ENCODE data around the gene TATDN3. TPM values are rescaled to one million over a fixed set of nuclear protein-coding genes. Genes with fewer than 3 reads are reported as not detected.

TATDN3 gene, protein sequence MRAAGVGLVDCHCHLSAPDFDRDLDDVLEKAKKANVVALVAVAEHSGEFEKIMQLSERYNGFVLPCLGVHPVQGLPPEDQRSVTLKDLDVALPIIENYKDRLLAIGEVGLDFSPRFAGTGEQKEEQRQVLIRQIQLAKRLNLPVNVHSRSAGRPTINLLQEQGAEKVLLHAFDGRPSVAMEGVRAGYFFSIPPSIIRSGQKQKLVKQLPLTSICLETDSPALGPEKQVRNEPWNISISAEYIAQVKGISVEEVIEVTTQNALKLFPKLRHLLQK
- 10.2 and 12.9 TPM in 2 replicates for total RNA-seq

DNA sequence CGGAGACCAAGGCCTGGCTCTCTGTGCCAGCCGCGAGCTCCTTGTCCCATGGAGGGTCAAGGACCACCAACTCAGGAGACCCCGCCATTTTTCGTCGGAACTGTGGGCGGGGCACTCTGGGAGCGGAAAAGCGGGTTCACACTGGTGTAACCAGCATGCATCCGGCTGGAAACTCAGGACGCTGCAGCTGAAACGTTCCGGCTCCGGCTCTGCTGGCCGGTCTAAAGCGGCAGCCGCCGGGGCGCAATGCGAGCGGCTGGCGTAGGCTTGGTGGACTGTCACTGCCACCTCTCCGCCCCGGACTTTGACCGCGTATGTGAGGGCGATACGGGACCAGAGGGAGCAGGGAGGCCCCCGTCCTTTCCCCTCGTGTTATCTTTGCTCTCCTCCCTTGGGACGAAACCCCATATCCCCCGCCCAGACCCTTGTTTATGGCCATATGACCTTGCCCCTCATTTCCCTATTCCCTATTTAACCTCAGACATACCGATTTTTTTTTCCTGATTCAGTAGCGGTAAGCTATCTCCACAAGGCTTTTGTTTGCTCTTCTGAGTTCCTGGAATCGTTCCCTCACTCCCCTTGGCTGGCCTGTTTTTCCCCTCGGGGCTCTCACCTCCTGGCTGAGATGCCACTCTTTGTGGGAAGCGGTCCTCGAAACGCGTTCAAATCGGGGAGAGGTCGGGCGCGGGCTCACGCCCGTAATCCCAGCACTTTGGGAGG lies at the start of gene TATDN3, which contains the start of gene NSL1:
TATDN3 (plus strand) TSS at position 219 of the 720 bp plus-strand sequence; CDS start at position 247, 28 bp downstream.
NSL1 (minus strand) TSS at position 102 of the 720 bp plus-strand sequence; CDS start at position 88, 14 bp downstream.

GRCh38 chr1:212847549-212847948 lies 55.9 kb downstream of the TATDN3 start, which contains the start of gene SPATA45:
TSS of gene SPATA45 (minus strand) at chr1:212847649. CDS start at chr1:212836149, 11,500 bp downstream.

DNA sequence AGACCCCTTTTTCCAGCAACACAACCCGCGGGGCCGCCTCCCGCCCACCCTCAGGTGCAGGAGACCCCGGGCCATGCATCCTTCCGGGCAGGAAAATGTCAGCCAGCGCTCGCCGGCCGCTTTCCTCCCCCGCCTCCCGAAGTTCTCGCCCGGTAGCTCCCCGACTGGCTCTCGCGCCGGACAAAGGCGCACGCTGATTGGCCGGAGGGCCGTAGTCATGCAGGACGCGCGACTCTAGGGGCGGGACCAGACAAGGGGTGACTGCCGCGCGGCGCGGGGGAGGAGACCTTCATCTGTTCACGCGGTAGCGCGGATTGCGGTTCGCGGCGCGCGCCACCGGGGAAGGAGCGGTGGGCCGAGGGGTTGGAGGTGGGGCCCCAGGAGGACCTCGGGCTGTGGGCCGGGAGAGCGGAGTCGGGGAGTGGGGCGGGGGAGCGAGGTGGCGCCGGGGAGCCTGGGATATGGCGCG lies 66.3 kb downstream of the TATDN3 start, which contains the start of gene FLVCR1:
FLVCR1 (plus strand) TSS at position 284 of the 469 bp plus-strand sequence; CDS start at position 462, 178 bp downstream.

Small RNA genes within 50 kb of the gene (small RNA-seq; reads per million reads assigned to genes)
- gene AC104333.1 (ENCODE audit: low replicate concordance) (not detected), gene AC104333.2 (ENCODE audit: low replicate concordance) (not detected)

Other genes starting within 250 kb of the TATDN3 start
- gene ATF3, start 183.1 kb upstream of the TATDN3 start, total RNA-seq = 2.9 and 24.7 TPM in 2 replicates
- gene BATF3, start 92.1 kb upstream of the TATDN3 start, total RNA-seq = 0.88 and 1.3 TPM in 2 replicates
- 15.3 and 32.1 TPM in 2 replicates for gene NSL1, start 117 bp upstream of the TATDN3 start, total RNA-seq
- not detected in 2 replicates for gene SPATA45, start 55.8 kb downstream of the TATDN3 start, total RNA-seq
- 6.6 and 9.2 TPM in 2 replicates for gene FLVCR1, start 66.4 kb downstream of the TATDN3 start, total RNA-seq
- 0.14 TPM in 1 of 2 replicates, not detected in the other for gene VASH2, start 158.6 kb downstream of the TATDN3 start, total RNA-seq
- 25.4 and 40.9 TPM in 2 replicates for gene ANGEL2, start 224.0 kb downstream of the TATDN3 start, total RNA-seq

All from placental pericyte (primary cell).